HepG2 (cell line): ENCODE measurements around the gene PKP3.

Source experiments
- CTCF ChIP-seq: sonication (generic); formaldehyde crosslinking; IDR thresholded peaks from 2 replicates; pipeline ENCODE4 v1.5.0; 2020; ENCODE audit warnings: mild to moderate bottlenecking, missing genetic modification reagents, moderate library complexity
- ESRRA ChIP-seq: sonication (generic); formaldehyde crosslinking; IDR thresholded peaks from 2 replicates; pipeline ENCODE4 v1.5.1; 2020; ENCODE audit warnings: mild to moderate bottlenecking, low read depth, missing genetic modification reagents
- HES4 ChIP-seq: sonication (generic); formaldehyde crosslinking; IDR thresholded peaks from 2 replicates; pipeline ENCODE4 v1.9.0; 2021; ENCODE audit warnings: mild to moderate bottlenecking, missing genetic modification reagents, borderline replicate concordance
- NR2C2 ChIP-seq: sonication (generic); formaldehyde crosslinking; IDR thresholded peaks from 2 replicates; pipeline ENCODE4 v1.4.0; 2020; ENCODE audit warnings: missing genetic modification reagents, mild to moderate bottlenecking, moderate library complexity, borderline replicate concordance
- RAD21 ChIP-seq: fragments of 450-650 bp; formaldehyde crosslinking; IDR thresholded peaks from 2 replicates; pipeline ENCODE4 v1.5.0; 2020; ENCODE audit warnings: mild to moderate bottlenecking
- SUZ12 ChIP-seq: fragments of 150-350 bp; IDR thresholded peaks from 2 replicates; pipeline ENCODE4 v1.6.1; 2014; ENCODE audit warnings: low read depth, low read length
- TEAD2 ChIP-seq: sonication (generic); formaldehyde crosslinking; IDR thresholded peaks from 2 replicates; pipeline ENCODE4 v1.9.0; 2021; ENCODE audit warnings: missing genetic modification reagents
- XRCC5 ChIP-seq: fragments of 200-400 bp; formaldehyde crosslinking; optimal IDR thresholded peaks from 2 replicates; pipeline ENCODE3; 2017; ENCODE audit warnings: mild to moderate bottlenecking, low read length
- ZBTB2 ChIP-seq: sonication (generic); formaldehyde crosslinking; IDR thresholded peaks from 2 replicates; pipeline ENCODE4 v1.8.0; 2022; ENCODE audit warnings: low read depth, missing genetic modification reagents
- ZNF292 ChIP-seq: sonication (generic); formaldehyde crosslinking; IDR thresholded peaks from 2 replicates; pipeline ENCODE4 v1.8.1; 2022; ENCODE audit warnings: mild to moderate bottlenecking, low read depth, missing genetic modification reagents, borderline replicate concordance

- TF ChIP-seq CTCF, result 0 out of 2 replicates have a peak, but pooled peaks have one; percentile 5
- TF ChIP-seq HES4 (CRISPR knock-in tag), result peak; percentile 76; the same call in 1 of the 2 replicates
- no peak for TF ChIP-seq SUZ12
- TF ChIP-seq ESRRA (CRISPR knock-in tag), result no peak
- TF ChIP-seq NR2C2 (CRISPR knock-in tag), result peak; percentile 84
- TF ChIP-seq RAD21, result no peak
- no peak for TF ChIP-seq TEAD2 (CRISPR knock-in tag)
- 0 out of 2 replicates have a peak, but pooled peaks have one; percentile 9 for TF ChIP-seq ZBTB2
- peak; percentile 3 for TF ChIP-seq XRCC5
- no peak for TF ChIP-seq ZNF292 (CRISPR knock-in tag)
Measured at GRCh38 chr11:394034-394857, at the start of gene PKP3.
